ENCODE data around the gene DPP10.

Gene DPP10

GRCh38 chr2:115684345-115684744 is 1241.9 kb downstream of the DPP10 start:
- TF ChIP-seq, protein P1, sequence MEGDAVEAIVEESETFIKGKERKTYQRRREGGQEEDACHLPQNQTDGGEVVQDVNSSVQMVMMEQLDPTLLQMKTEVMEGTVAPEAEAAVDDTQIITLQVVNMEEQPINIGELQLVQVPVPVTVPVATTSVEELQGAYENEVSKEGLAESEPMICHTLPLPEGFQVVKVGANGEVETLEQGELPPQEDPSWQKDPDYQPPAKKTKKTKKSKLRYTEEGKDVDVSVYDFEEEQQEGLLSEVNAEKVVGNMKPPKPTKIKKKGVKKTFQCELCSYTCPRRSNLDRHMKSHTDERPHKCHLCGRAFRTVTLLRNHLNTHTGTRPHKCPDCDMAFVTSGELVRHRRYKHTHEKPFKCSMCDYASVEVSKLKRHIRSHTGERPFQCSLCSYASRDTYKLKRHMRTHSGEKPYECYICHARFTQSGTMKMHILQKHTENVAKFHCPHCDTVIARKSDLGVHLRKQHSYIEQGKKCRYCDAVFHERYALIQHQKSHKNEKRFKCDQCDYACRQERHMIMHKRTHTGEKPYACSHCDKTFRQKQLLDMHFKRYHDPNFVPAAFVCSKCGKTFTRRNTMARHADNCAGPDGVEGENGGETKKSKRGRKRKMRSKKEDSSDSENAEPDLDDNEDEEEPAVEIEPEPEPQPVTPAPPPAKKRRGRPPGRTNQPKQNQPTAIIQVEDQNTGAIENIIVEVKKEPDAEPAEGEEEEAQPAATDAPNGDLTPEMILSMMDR (IDR thresholded peaks at IDR 0.05; ENCODE audit: insufficient read depth, low read length, missing control alignments): no peak
- no peak for DNase-seq (ENCODE audit: low read depth, low spot score)
- ChIA-PET POLR2A (no interaction called here), CTCF (no interaction called here)
- no peak overlapping the region for H3K4me3 ChIP-seq (ENCODE audit: low read depth, low read length)

DNA sequence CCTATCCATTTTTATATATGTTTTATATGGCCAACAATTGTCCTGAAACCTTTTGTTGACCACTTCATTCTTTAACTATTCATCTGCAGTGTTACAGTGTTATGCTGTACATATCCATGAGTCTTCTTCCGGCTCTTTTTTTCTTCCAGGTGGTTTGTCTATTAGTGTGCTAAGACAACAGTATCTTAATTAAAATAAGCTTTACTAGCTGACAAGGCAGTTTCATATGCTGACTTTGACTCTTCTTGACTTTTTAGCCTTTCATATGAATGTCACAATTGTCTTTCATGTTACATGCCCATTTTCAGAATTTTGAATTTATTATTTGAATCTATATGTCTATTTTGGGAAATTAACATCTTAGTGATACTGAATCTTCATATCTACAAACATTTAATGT is 1249.0 kb downstream of the DPP10 start:
- CTCF ChIA-PET: no interaction called here
- POLR2A ChIA-PET: no interaction called here
- DNase-seq (ENCODE audit: low read depth, low spot score): no peak
- TF ChIP-seq, protein P1 (IDR thresholded peaks at IDR 0.05; ENCODE audit: insufficient read depth, low read length, missing control alignments): no peak
- no peak overlapping the region for H3K4me3 ChIP-seq (ENCODE audit: low read depth, low read length)

DNA sequence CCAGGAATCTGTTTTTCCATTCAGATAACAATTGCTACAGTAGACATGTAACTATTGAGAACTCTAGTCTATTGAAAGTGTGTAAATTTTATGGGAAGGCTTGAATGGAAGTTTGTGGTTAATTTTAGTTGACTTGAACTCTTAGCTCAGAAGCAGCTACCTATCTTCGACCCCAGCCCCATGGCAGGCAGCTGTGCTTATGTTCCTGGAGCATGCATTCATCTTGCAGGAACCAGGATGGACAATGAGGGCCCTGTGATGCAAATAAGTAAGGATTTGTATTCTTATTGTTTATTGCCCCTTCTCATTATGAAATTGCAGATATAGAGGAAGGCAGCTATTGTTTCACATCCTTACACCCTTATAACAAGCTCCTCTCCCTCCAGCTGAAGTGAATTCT is 1252.2 kb downstream of the DPP10 start:
- ChIA-PET CTCF (no interaction called here), POLR2A (no interaction called here)
- no peak for DNase-seq (ENCODE audit: low read depth, low spot score)
- no peak overlapping the region for H3K4me3 ChIP-seq (ENCODE audit: low read depth, low read length)
- TF ChIP-seq, protein P1 (IDR thresholded peaks at IDR 0.05; ENCODE audit: insufficient read depth, low read length, missing control alignments): no peak

DNA sequence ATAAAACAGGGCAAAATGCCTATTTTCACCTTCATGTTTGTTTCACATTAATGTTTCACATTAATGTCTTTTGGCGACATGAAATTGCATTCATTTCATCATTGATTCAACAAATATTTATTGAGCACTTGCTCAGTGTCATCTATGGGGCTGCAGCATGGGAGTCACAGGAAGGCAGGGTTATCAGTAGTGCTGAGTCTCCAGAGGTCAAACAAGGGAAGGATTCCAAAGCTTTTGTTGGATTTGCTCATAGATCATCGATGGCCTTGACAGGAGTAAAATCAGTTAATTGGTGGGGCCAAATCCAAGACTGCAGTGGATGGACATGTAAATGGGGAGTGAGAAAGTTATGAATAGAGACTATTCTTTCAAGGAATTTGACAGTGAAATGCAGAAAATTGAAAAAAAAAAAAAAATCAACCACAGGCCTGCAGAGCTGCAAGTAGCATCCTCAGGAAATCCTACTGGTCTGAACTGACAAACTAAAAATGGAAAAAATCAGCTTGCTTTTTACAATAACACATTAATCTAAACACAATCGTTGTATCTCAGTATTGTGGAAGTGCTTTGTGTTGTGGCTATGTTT is 1290.8 kb downstream of the DPP10 start:
- ChIA-PET POLR2A (no interaction called here), CTCF (no interaction called here)
- TF ChIP-seq, protein P1 (IDR thresholded peaks at IDR 0.05; ENCODE audit: insufficient read depth, low read length, missing control alignments): no peak
- no peak for DNase-seq (ENCODE audit: low read depth, low spot score)
- H3K4me3 ChIP-seq (ENCODE audit: low read depth, low read length): no peak overlapping the region

DNA sequence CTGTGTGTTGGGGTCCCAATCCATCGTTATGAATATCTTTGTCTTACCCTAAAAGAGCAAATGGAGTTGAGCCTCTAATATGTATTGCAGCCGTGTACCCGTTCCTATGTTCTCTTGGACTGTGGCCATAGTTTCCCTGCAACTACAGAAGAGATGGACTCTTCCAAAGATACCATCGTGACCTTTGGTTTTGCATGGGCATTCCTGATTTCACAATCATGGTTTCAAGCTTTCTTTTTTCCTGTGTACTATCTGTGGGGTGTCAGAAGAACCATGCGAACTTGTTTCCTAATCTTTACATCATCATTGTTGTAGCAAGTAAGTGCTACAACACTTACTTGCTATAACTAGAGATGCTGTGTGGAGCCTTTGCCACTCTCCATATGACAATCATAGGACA is 1295.7 kb downstream of the DPP10 start:
- DNase-seq (ENCODE audit: low read depth, low spot score): no peak
- TF ChIP-seq, protein P1 (IDR thresholded peaks at IDR 0.05; ENCODE audit: insufficient read depth, low read length, missing control alignments): no peak
- ChIA-PET POLR2A (no interaction called here), CTCF (no interaction called here)
- H3K4me3 ChIP-seq (ENCODE audit: low read depth, low read length): no peak overlapping the region

GRCh38 chr2:115739574-115739973 is 1297.1 kb downstream of the DPP10 start:
- ChIA-PET CTCF (no interaction called here), POLR2A (no interaction called here)
- DNase-seq (ENCODE audit: low read depth, low spot score): no peak
- TF ChIP-seq, protein P1 (IDR thresholded peaks at IDR 0.05; ENCODE audit: insufficient read depth, low read length, missing control alignments): no peak
- no peak overlapping the region for H3K4me3 ChIP-seq (ENCODE audit: low read depth, low read length)

All from AG04449 (cell line).